Measurements from ENCODE around the gene SFXN3. TPM values are rescaled to one million over a fixed set of nuclear protein-coding genes. Genes with fewer than 3 reads are reported as not detected.

SFXN3 gene
- total and polyA plus RNA-seq, 8 donors: 20.8 to 79.0 (median 24.1) TPM

DNA sequence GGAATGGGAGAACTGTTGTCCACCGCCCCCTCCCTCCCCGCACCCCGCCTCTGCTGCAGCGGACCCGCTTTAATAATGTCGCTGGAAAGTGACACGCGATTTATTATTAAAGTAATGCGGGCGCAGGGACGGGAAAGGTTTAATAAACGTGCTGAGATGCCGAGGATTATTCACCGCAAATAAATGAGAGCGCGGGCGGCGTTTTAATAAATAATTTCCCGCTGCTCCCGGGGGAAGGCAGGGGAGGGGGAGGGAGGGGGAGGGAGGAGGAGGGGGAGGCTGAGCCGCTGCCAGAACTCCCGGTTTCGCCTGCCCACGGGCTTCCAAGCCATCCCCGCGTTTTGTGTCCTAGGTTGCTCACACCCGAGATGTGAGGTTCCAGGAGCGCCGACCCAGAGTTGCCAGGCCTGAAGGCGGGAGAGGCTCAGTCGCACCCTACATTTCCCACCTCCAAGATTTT is 35.9 kb downstream of the SFXN3 start:
- Histone ChIP-seq H3K36me3 (no peaks in the 10 kb centered on the region), H3K9me3 (no peaks in the 10 kb centered on the region), H3K27ac (peak overlapping the region; percentile 75 to 82), H3K4me3 (peak overlapping the region; percentile 38 to 46), H3K4me1 (peaks cover 25 to 62% of the 10 kb centered on the region in 2 donors), H3K27me3 (peaks cover 0 to 64% of the 10 kb centered on the region in 2 donors)
- intact Hi-C loops (cut with DNase I): no loop called here
- TF ChIP-seq, protein P1, sequence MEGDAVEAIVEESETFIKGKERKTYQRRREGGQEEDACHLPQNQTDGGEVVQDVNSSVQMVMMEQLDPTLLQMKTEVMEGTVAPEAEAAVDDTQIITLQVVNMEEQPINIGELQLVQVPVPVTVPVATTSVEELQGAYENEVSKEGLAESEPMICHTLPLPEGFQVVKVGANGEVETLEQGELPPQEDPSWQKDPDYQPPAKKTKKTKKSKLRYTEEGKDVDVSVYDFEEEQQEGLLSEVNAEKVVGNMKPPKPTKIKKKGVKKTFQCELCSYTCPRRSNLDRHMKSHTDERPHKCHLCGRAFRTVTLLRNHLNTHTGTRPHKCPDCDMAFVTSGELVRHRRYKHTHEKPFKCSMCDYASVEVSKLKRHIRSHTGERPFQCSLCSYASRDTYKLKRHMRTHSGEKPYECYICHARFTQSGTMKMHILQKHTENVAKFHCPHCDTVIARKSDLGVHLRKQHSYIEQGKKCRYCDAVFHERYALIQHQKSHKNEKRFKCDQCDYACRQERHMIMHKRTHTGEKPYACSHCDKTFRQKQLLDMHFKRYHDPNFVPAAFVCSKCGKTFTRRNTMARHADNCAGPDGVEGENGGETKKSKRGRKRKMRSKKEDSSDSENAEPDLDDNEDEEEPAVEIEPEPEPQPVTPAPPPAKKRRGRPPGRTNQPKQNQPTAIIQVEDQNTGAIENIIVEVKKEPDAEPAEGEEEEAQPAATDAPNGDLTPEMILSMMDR (IDR thresholded peaks at IDR 0.05): no peak
- peak; percentile 15 for ATAC-seq
- no peak for DNase-seq

DNA sequence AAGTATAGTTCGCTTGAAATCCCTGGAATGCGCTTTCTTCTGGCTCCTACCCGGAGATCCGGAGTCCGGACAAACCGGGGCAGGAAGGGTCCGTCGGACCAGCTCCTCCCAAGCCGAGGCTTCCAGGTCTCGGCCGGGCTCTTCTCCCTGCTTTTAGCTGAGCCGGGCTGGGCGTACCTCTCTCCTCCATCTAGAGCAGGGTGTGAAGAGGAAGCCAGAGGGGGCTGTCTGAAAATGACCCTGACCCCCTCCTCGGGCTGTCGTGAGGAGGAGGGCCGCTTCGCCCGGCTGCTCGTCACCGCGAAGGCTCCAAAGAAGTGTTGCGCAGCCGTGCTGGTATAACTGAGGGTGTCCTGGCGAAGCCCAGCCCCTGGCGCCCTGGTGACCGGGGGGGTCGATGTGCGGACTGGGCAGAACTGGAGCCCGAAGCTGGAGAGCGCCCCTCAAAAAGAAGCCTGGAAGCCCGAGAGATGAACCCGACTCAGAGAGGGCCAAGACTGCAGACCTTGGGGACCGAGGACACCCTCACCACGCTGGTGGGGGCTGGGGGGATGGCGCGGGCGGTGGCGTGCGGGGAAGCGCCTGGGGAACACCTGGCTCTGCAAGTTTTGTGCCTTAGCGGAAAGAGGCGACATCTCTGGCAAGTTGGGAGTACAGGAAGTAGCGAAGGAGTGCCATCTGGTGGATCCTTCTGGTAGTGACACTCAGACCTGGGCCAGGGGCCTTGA is 36.5 kb downstream of the SFXN3 start:
- DNase-seq (peak; percentile 73 to 86 (median 82)), ATAC-seq (peak; percentile 75)
- Histone ChIP-seq H3K27ac (peak overlapping the region; percentile 26 to 75), H3K27me3 (peaks cover 0 to 64% of the 10 kb centered on the region in 2 donors), H3K9me3 (no peaks in the 10 kb centered on the region), H3K4me3 (peak overlapping the region; percentile 38 to 46), H3K36me3 (no peaks in the 10 kb centered on the region), H3K4me1 (peaks cover 19 to 61% of the 10 kb centered on the region in 2 donors)
- intact Hi-C loops (cut with DNase I): no loop called here
- TF ChIP-seq, protein P1 (IDR thresholded peaks at IDR 0.05): peak; percentile 78 to 93

DNA sequence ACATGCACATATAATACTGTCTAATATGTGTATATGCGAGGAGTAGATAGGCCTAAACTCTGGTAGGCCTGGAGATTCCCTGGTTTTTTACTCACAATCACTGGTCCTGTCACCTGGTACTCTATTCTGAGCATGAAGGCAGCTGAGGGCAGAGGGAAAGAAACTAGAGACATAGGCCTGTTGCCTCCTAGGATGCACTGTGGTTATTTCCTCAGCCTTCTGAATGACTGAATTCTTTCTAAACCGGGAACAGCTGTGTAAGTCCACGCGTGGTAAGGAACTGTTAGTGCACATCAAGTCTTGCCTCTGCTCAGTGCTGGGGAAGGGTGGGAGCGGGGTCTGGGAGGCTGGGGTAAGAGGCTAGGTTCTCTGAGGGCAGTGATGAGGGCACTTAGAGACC is 38.4 kb downstream of the SFXN3 start:
- TF ChIP-seq, protein P1 (IDR thresholded peaks at IDR 0.05): no peak
- intact Hi-C loops (cut with DNase I): no loop called here

DNA sequence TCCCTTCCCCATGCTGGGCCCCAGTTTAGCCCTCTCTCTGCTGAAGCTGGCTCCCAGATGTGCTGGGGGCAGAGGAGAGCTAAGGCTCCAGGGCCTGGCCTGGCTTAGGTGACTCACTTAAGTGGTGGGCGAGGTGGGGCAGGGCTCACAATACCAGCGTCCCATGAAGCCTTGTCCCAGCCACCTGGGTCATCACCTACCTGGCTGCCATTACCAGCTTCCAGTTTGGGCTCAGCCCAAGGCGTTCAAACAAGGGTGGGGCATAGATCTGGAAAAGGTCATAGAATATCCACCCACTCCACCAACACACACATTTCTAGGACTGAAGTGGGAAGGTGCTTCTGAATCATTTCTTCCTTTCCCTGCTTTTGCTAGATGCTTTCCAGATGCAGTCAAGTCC is 39.1 kb downstream of the SFXN3 start:
- intact Hi-C loops (cut with DNase I): no loop called here
- H3K9me3 ChIP-seq: no peaks in the 10 kb centered on the region
- ATAC-seq (no peak), DNase-seq (no peak)
- H3K27me3 ChIP-seq: peaks cover 7 to 64% of the 10 kb centered on the region in 2 donors
- no peak overlapping the region for H3K4me3 ChIP-seq
- peaks cover 8 to 41% of the 10 kb centered on the region in 2 donors for H3K4me1 ChIP-seq
- TF ChIP-seq, protein P1 (IDR thresholded peaks at IDR 0.05): no peak
- no peaks in the 10 kb centered on the region for H3K36me3 ChIP-seq
- H3K27ac ChIP-seq: no peak overlapping the region

More for the DNA sequence above, 38.4 kb downstream of the SFXN3 start:
- Histone ChIP-seq H3K27ac (no peak overlapping the region), H3K27me3 (peaks cover under 1 to 64% of the 10 kb centered on the region in 2 donors), H3K36me3 (no peaks in the 10 kb centered on the region), H3K4me1 (peaks cover 9 to 42% of the 10 kb centered on the region in 2 donors), H3K9me3 (no peaks in the 10 kb centered on the region), H3K4me3 (no peak overlapping the region)
- no peak for ATAC-seq
- no peak for DNase-seq

DNA sequence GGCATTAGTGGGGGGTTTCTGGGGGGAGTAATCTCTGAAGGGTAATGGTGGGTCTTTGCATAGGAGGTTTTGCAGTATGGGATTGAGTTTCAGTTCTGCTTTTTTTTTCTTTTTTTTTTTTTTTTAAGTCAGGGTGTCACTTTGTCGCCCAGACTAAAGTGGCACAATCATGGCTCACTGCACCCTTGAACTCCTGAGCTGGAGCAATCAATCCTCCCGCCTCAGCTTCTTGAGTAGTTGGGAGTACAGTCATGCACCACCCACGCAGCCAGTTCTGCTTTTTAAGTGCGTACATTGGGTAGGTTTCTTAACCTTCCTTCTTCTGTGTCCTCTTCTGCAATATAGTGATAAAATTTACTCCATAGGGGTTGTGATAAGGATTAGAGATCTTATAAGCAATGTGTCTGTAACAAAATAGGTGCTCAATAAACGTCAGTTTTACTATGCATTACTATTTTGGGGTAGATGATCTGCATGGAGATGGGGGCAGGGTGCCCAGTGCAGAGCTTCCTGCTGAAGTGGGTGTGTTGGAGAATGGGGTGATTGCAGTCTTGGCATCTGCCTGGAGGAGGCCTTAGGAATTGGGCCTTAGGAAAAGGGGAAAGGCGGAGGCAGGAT is 40.3 kb downstream of the SFXN3 start:
- TF ChIP-seq, protein P1 (IDR thresholded peaks at IDR 0.05): no peak
- H3K4me1 ChIP-seq: peaks cover 0 to 28% of the 10 kb centered on the region in 2 donors
- H3K36me3 ChIP-seq: no peaks in the 10 kb centered on the region
- peak in 1 of 4 donors; percentile 87 for DNase-seq
- H3K9me3 ChIP-seq: no peaks in the 10 kb centered on the region
- peaks cover 13 to 64% of the 10 kb centered on the region in 2 donors for H3K27me3 ChIP-seq
- peak overlapping the region in 1 of 2 donors; percentile 60 for H3K27ac ChIP-seq
- intact Hi-C loops (cut with DNase I): no loop called here
- no peak overlapping the region for H3K4me3 ChIP-seq
- ATAC-seq: peak; percentile 31

Measured in left lung (tissue), 10 donors.